Right hindlimb (tissue), 1 donor: ENCODE data around the gene PMFBP1.

Source experiments
- DNase-seq: peaks from one replicate; pipeline ENCODE4 v3.0.0-alpha.2; 2018

The PMFBP1 gene

GRCh38 chr16:72187551-72187950, 15.6 kb upstream of the PMFBP1 start:
- DNase-seq = no peak

- no peak for DNase-seq
Measured at GRCh38 chr16:72182976-72183375, 11.0 kb upstream of the PMFBP1 start.

GRCh38 chr16:72179204-72179970, 7.4 kb upstream of the PMFBP1 start:
- DNase-seq = peak; percentile 37

- no peak for DNase-seq
Measured at GRCh38 chr16:72174726-72175125, 2.8 kb upstream of the PMFBP1 start.

GRCh38 chr16:72173997-72174396, 2.0 kb upstream of the PMFBP1 start:
- no peak for DNase-seq

- DNase-seq = no peak
Measured at GRCh38 chr16:72171236-72171635, 719 bp downstream of the PMFBP1 start.

GRCh38 chr16:72169708-72170107, 2.2 kb downstream of the PMFBP1 start:
- no peak for DNase-seq

GRCh38 chr16:72168365-72168764, 3.6 kb downstream of the PMFBP1 start:
- no peak for DNase-seq

GRCh38 chr16:72166954-72167561, 4.9 kb downstream of the PMFBP1 start:
- no peak for DNase-seq

- no peak for DNase-seq
Measured at GRCh38 chr16:72166151-72166550, 5.8 kb downstream of the PMFBP1 start.

GRCh38 chr16:72164691-72165090, 7.3 kb downstream of the PMFBP1 start:
- DNase-seq = no peak

GRCh38 chr16:72162105-72162692, 9.8 kb downstream of the PMFBP1 start:
- no peak for DNase-seq

GRCh38 chr16:72159801-72160200, 12.2 kb downstream of the PMFBP1 start:
- DNase-seq = no peak

GRCh38 chr16:72159386-72159785, 12.6 kb downstream of the PMFBP1 start:
- DNase-seq = no peak

GRCh38 chr16:72149676-72150464, 22.1 kb downstream of the PMFBP1 start:
- DNase-seq = no peak

GRCh38 chr16:72142476-72142875, 29.5 kb downstream of the PMFBP1 start:
- no peak for DNase-seq

GRCh38 chr16:72139908-72140307, 32.0 kb downstream of the PMFBP1 start:
- DNase-seq = no peak

GRCh38 chr16:72138064-72138572, 33.8 kb downstream of the PMFBP1 start:
- DNase-seq = no peak

- no peak for DNase-seq
Measured at GRCh38 chr16:72137380-72138063, 34.4 kb downstream of the PMFBP1 start.

- DNase-seq = no peak
Measured at GRCh38 chr16:72134507-72134906, 37.4 kb downstream of the PMFBP1 start.

GRCh38 chr16:72132726-72133125, 39.2 kb downstream of the PMFBP1 start:
- DNase-seq = no peak

- DNase-seq = no peak
Measured at GRCh38 chr16:72131036-72131435, 40.9 kb downstream of the PMFBP1 start.
